ENCODE measurements around the gene ELK1.
A peak's percentile ranks its signal among the peaks of the same experiment; 100 is the strongest.
"Not testable (repeated sequence)": the region's sequence is repeated elsewhere in the genome, so short reads cannot be mapped to it uniquely, and the experiment has no call there.

Gene ELK1

DNA sequence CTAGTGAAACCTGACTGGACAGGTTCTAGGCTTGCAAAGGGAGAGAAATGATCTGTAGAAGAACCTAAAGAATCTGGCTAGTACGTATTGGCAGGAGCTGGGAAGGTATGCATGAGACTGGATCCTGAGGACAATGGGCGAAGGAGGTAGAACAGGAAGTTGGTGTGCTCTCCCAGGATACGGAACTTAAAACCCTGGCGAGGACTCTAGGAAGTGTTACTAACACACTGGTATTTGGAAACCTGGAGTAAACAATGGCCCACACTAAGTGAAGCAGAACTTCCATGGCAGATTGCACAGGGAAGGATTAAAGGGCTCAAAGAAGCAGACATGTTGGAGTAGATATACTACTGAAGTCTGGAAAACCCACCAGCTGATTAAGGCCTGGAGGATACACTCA lies 39.9 kb downstream of the ELK1 start:
- DNase-seq: no peak

DNA sequence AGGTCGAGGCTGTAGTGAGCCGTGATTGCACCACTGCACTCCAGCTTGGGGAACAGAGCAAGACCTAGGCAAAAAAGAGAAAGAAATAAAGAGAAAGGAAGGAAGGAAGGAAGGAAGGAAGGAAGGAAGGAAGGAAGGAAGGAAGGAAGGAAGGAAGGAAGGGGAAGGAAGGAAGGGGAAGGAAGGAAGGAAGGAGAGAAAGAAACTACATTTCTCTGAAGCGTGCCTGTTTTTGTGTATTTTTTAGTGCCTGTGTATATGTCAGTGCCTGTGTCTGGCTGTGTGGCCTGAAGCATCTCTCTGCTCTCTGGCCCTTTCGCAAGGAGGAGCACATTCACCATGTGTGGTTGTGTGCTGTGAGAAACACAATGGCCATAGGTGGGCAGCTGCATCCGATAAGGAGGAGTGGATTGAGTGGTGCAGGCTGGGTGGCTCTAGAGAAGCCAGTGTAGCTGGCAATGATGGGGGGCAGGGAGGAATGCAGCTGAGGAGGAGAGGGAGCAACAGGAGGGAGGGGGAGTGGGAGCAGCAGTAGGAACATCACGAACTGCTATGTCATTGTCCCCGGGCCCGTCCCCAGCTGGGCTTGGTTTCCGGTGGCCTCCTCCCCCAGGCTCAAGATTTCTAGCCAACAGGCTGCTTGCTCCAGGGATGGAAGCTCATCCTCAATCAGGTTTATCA lies 42.1 kb downstream of the ELK1 start:
- DNase-seq: peak; percentile 16

GRCh38 chrX:47607091-47607490 lies 43.3 kb downstream of the ELK1 start:
- no peak for DNase-seq

- no peak for DNase-seq
Measured at GRCh38 chrX:47605024-47605423, 45.3 kb downstream of the ELK1 start.

- not testable (repeated sequence) for DNase-seq
Measured at GRCh38 chrX:47603125-47603524, 47.2 kb downstream of the ELK1 start.

DNA sequence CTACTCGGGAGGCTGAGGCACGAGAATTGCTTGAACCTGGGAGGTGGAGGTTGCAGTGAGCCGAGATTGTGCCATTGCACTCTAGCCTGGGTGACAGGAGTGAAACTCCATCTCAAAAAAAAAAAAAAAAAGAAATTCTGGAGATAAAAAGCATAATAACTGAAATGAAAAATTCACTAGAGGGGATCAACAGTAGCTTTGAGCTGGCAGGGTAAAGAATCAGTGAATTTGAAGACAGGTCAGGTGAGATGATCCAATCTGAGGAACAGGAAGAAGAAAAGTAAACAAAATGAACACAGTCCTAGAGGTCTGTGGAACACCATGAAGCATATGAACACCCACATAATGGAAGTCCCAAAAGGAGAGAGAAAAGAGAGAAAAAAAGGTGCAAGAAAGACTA lies 53.1 kb downstream of the ELK1 start:
- no peak for DNase-seq

DNA sequence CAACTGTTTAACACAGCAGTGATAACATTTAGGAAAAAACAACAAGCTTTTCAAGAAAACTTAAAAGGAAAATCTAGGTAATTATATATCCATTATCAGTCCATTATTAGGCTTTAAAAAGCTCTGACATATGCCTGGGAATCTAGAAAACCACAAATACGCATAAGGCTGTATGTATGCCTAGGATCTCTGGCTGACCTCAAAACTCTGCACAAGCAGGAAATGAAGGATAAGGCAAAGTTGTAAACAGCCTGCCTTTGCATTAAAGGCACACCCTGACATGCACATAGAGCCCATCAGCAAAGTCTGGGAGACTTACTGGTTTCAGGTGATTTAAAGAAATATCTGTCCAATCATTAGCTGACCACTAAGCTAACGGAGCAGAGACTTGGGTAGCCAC lies 54.1 kb downstream of the ELK1 start:
- no peak for DNase-seq

DNA sequence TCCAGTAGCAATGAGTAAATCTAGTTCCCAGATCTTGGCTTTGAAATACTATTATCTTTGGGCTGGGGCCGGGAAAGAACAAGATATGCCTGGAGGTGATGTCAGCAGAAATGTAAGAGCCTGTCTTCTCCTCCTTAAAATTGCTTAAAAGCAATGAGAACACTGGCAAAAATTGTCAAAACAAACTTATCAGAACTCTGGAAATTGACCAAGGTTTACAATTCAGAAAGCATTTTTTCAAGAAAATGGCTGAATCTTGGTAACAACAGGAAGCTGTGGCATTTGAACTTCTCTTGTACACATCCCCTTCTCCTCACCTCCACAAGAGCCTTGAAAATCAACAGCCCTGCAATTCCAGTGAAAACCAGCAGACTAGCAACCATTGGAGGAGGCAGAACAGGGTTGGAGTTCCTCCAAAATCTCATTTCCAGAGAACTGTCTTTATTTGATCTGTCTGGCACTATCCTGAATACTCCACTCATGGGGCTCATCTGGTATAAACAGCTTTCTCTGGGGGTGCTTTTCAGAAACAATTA lies 54.6 kb downstream of the ELK1 start:
- DNase-seq: no peak

DNA sequence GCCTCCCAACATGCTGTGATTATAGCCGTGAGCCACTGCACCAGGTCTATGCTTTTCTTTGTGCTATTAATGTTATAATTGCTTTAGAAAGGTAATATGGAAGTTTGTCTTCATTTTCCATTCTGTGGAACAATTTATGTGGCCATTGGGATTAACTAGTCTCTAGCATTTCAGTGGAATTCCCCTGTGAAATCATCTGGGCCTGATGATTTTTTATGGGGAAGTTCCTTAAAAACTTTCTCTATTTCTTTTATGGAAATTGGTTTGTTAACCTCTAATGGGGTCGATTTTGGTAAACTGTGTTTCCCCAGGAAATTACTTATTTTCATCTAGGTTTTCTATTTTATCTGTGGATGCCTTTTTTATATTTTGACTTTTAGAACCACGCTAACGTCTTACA lies 56.8 kb downstream of the ELK1 start:
- DNase-seq: no peak

DNA sequence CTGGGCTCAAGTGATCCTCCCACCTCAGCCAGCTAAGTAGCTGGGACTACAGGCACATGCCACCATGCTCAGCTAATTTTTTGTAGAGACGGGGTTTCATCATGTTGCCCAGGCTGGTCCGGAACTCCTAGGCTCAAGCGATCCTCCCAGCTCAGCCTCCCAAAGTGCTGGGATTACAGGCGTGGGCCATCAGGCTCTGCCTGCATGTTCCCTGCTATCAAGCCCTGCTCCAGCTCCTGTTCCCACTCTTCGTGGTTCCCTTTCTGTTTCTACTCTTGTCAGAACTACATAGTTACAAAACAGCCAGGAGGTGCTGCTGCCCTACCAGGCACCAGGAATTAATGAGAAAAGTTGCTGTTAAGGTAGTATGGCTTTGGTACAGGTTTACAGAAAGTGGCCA lies 59.4 kb downstream of the ELK1 start:
- no peak for DNase-seq

GRCh38 chrX:47587906-47588735 lies 62.2 kb downstream of the ELK1 start:
- DNase-seq: no peak

GRCh38 chrX:47587091-47587891 lies 63.1 kb downstream of the ELK1 start:
- no peak for DNase-seq

DNA sequence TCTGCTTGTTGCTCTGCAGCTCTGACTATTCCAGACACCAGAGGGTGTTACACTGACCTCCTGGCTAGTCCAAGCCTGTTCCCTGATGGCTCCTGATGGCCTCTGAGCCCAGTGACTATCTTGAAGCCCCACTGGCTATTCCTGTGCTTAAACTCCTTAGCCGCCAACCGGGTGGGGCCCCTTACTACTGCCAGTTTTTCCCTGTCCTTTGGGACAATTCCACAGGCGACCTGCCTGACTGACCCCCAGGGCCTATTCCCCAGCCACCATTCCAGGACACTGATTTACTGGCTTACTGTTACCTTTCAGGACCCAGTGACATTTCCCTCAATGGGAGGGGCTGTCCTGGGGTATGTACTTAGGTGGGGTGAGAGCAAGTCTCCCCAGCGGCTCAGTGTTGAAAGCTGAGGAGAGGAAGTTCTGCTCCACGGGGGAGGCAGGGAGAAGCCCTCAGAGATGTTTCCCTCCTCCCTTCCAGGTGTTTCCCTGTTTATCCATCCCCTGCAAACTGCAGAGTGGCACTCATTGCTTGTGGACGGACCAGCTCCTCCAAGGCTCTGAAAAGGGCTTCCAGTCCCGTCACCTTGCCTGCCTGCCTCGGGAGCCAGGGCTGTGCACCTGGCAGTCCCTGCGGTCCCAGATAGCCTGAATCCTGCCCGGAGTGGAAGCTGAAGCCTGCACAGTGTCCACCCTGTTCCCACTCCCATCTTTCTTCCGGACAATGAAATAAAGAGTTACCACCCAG lies 64.1 kb downstream of the ELK1 start:
- DNase-seq: no peak

All from hematopoietic multipotent progenitor cell treated with erythropoietin and hydrocortisone succinate and interleukin-3 and kit ligand, for 8 days (in vitro differentiated cells).